ENCODE measurements around the gene RNPS1. TPM values are rescaled to one million over a fixed set of nuclear protein-coding genes. Genes with fewer than 3 reads are reported as not detected.

RNPS1 gene
- total and polyA plus RNA-seq, 4 donors: 95.5 to 101 (median 97.4) TPM

Small RNA genes lying within 50 kb of the gene (microRNA-seq; reads per million reads assigned to microRNA genes)
- 0 reads per million in 2 donors for gene MIR3677
- gene MIR4717: 0 reads per million in 2 donors

Other genes with a start within 250 kb of the RNPS1 start
- gene NPW, start 248.3 kb downstream of the RNPS1 start, total RNA-seq: 1 to 10 TPM in 1 of 2 donors, not detected in 1; 1.2 TPM
- gene NPW, start 248.3 kb downstream of the RNPS1 start, polyA plus RNA-seq: under 1 TPM in 1 of 2 donors, not detected in 1; 0.56 TPM
- 100 to 1,000 TPM in 1 of 2 donors, 10 to 100 TPM in 1; 81.8 to 110 TPM for gene NHERF2, start 241.2 kb downstream of the RNPS1 start, total RNA-seq
- 100 to 1,000 TPM; 119 to 133 TPM for gene NHERF2, start 241.2 kb downstream of the RNPS1 start, polyA plus RNA-seq
- 10 to 100 TPM in 1 of 2 donors, 1 to 10 TPM in 1; 7.4 to 12.9 TPM for gene NTHL1, start 220.3 kb downstream of the RNPS1 start, total RNA-seq
- gene NTHL1, start 220.3 kb downstream of the RNPS1 start, polyA plus RNA-seq: 10 to 100 TPM; 24.4 to 33.8 TPM
- 100 to 1,000 TPM in 1 of 2 donors, 10 to 100 TPM in 1; 92.4 to 146 TPM for gene TSC2, start 220.1 kb downstream of the RNPS1 start, total RNA-seq
- 100 to 1,000 TPM in 1 of 2 donors, 10 to 100 TPM in 1; 16.2 to 166 TPM for gene TSC2, start 220.1 kb downstream of the RNPS1 start, polyA plus RNA-seq
- gene PKD1, start 132.2 kb downstream of the RNPS1 start, total RNA-seq: 100 to 1,000 TPM; 325 to 337 TPM
- gene PKD1, start 132.2 kb downstream of the RNPS1 start, polyA plus RNA-seq: 100 to 1,000 TPM in 1 of 2 donors, 10 to 100 TPM in 1; 42.8 to 270 TPM
- under 1 TPM in 1 of 2 donors, not detected in 1; 0.51 TPM for gene RAB26, start 119.5 kb downstream of the RNPS1 start, total RNA-seq
- gene RAB26, start 119.5 kb downstream of the RNPS1 start, polyA plus RNA-seq: 1 to 10 TPM; 2.5 to 4.8 TPM
- gene TRAF7, start 112.3 kb downstream of the RNPS1 start, total RNA-seq: 10 to 100 TPM; 47.7 to 54.4 TPM
- 10 to 100 TPM; 24.4 to 38.0 TPM for gene TRAF7, start 112.3 kb downstream of the RNPS1 start, polyA plus RNA-seq
- under 1 TPM in 1 of 2 donors, not detected in 1; 0.15 TPM for gene CASKIN1, start 71.5 kb downstream of the RNPS1 start, total RNA-seq
- gene CASKIN1, start 71.5 kb downstream of the RNPS1 start, polyA plus RNA-seq: under 1 TPM; 0.13 to 0.28 TPM
- 10 to 100 TPM; 14.1 to 19.9 TPM for gene MLST8, start 62.7 kb downstream of the RNPS1 start, total RNA-seq
- gene MLST8, start 62.7 kb downstream of the RNPS1 start, polyA plus RNA-seq: 10 to 100 TPM; 23.7 to 50.7 TPM
- 1 to 10 TPM; 3.4 to 6.0 TPM for gene BRICD5, start 57.3 kb downstream of the RNPS1 start, total RNA-seq
- 10 to 100 TPM in 1 of 2 donors, under 1 TPM in 1; 0.88 to 36.1 TPM for gene BRICD5, start 57.3 kb downstream of the RNPS1 start, polyA plus RNA-seq
- 1 to 10 TPM; 8.9 to 9.1 TPM for gene PGP, start 53.3 kb downstream of the RNPS1 start, total RNA-seq
- 10 to 100 TPM in 1 of 2 donors, 1 to 10 TPM in 1; 7.3 to 15.4 TPM for gene PGP, start 53.3 kb downstream of the RNPS1 start, polyA plus RNA-seq
- gene E4F1, start 44.5 kb downstream of the RNPS1 start, total RNA-seq: 10 to 100 TPM; 17.3 to 21.5 TPM
- gene E4F1, start 44.5 kb downstream of the RNPS1 start, polyA plus RNA-seq: 10 to 100 TPM; 12.9 to 75.7 TPM
- gene DNASE1L2, start 31.7 kb downstream of the RNPS1 start, total RNA-seq: 1 to 10 TPM in 1 of 2 donors, under 1 TPM in 1; 0.39 to 1.1 TPM
- gene DNASE1L2, start 31.7 kb downstream of the RNPS1 start, polyA plus RNA-seq: 1 to 10 TPM in 1 of 2 donors, under 1 TPM in 1; 0.38 to 1.1 TPM
- gene ECI1, start 16.5 kb downstream of the RNPS1 start, total RNA-seq: 10 to 100 TPM; 28.4 to 31.3 TPM
- 10 to 100 TPM; 63.0 to 66.0 TPM for gene ECI1, start 16.5 kb downstream of the RNPS1 start, polyA plus RNA-seq
- 10 to 100 TPM; 11.7 to 19.3 TPM for gene ABCA3, start 72.6 kb upstream of the RNPS1 start, total RNA-seq
- 1 to 10 TPM; 2.6 to 7.6 TPM for gene ABCA3, start 72.6 kb upstream of the RNPS1 start, polyA plus RNA-seq
- 1 to 10 TPM in 1 of 2 donors, under 1 TPM in 1; 0.91 to 3.6 TPM for gene CCNF, start 161.3 kb upstream of the RNPS1 start, total RNA-seq
- under 1 TPM; 0.33 to 0.75 TPM for gene CCNF, start 161.3 kb upstream of the RNPS1 start, polyA plus RNA-seq
- under 1 TPM; 0.62 to 0.84 TPM for gene TEDC2, start 192.0 kb upstream of the RNPS1 start, total RNA-seq
- gene TEDC2, start 192.0 kb upstream of the RNPS1 start, polyA plus RNA-seq: 1 to 10 TPM in 1 of 2 donors, under 1 TPM in 1; 0.38 to 1.6 TPM
- under 1 TPM in 1 of 2 donors, not detected in 1; 0.42 TPM for gene NTN3, start 203.2 kb upstream of the RNPS1 start, total RNA-seq
- not detected for gene NTN3, start 203.2 kb upstream of the RNPS1 start, polyA plus RNA-seq
- 10 to 100 TPM in 1 of 2 donors, 1 to 10 TPM in 1; 6.9 to 15.6 TPM for gene TBC1D24, start 207.0 kb upstream of the RNPS1 start, total RNA-seq
- 1 to 10 TPM in 1 of 2 donors, under 1 TPM in 1; 0.38 to 3.0 TPM for gene TBC1D24, start 207.0 kb upstream of the RNPS1 start, polyA plus RNA-seq
- 100 to 1,000 TPM; 116 to 119 TPM for gene ATP6V0C, start 245.8 kb upstream of the RNPS1 start, total RNA-seq
- 100 to 1,000 TPM in 1 of 2 donors, 10 to 100 TPM in 1; 67.9 to 108 TPM for gene ATP6V0C, start 245.8 kb upstream of the RNPS1 start, polyA plus RNA-seq

Data from aorta (tissue), 4 donors.